HL-60/S4 treated with phorbol 12-myristate 13-acetate at 8.2 ng/mL for 4 days and 3 days (cell line): ENCODE measurements around the gene B3GAT3.
"Not testable (repeated sequence)": the region's sequence is repeated elsewhere in the genome, so short reads cannot be mapped to it uniquely, and the experiment has no call there.

Source experiments
- in situ Hi-C: fragments of 300-500 bp; cut with MboI; formaldehyde crosslinking; loops from 2 replicates; pipeline ENCODE4 v1.15.0; 2022; ENCODE audit warnings: low sequenced_read_pairs

B3GAT3 gene

DNA sequence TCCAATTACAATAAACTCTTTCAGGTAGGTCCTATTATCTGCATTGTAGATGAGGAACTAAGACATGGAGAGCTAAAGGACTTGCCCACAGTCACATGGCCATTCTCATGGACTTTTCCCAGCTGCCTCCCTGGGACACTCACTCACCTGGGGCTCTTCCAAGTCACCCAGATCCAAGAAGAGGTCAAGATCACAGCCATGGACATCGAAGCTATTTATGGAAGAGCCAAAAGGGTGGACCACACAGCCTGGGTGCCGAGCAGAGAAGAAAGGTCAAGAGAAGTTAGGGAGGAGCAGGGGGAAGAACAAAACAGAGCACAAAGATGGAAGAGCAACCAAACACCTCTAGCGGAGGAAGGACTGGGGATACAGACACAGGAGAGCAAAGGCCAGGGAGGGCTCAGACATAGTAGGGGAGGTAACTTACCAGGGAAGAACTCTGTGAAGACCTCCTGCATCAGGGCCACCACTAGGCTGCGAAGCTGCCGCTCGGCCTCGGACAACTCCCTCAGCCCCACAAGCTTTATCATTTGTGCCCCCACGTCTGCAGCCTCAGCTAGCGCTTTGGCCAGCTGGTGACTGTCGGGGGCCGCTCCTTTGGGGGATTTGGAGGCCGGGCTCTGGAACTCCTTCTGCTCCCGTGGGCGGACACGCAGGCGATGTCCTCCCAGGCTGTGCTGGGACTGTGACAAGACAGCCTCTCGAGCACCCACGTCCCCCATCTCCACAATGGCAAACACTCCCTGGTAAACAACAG, 40.6 kb downstream of the B3GAT3 start:
- in situ Hi-C loops = no loop called here

DNA sequence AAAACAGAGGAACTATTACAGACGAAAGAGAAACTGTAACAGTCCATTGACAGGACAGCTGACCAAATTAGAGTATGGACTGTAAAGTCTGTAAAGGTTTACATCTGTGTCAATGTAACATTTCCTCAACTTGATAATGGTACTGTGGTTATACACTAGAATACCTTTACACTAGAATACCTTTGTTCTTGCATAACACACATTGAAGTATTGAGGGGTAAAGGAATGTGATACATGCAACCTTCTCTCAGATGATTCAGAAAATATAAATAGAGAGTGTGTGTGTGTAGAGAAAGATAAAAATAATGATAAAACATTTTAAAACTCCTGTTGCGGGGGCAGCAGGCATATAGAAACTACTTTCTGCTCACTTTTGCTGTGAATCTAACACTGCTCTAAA, 42.5 kb downstream of the B3GAT3 start:
- in situ Hi-C loops = no loop called here

DNA sequence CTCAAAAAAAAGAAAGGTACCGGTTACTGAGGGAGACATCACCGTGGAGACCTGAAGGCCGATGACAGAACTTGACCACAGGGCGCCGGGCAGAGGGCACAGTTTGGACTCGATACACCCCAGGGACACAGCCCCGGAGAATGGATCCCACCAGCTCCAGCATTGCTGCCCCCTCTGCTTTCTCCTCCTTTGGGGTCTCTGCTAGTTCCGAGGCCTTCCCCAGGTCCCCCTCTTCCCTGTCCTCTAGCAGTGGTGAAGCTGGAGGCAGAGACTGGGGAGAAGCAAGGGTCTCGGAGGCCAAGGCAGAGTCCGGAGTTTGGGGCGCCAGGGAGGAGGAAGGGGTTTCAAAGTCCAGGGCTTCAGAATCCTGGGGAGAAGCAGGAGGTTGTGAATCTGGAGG, 43.2 kb downstream of the B3GAT3 start:
- in situ Hi-C loops = no loop called here

DNA sequence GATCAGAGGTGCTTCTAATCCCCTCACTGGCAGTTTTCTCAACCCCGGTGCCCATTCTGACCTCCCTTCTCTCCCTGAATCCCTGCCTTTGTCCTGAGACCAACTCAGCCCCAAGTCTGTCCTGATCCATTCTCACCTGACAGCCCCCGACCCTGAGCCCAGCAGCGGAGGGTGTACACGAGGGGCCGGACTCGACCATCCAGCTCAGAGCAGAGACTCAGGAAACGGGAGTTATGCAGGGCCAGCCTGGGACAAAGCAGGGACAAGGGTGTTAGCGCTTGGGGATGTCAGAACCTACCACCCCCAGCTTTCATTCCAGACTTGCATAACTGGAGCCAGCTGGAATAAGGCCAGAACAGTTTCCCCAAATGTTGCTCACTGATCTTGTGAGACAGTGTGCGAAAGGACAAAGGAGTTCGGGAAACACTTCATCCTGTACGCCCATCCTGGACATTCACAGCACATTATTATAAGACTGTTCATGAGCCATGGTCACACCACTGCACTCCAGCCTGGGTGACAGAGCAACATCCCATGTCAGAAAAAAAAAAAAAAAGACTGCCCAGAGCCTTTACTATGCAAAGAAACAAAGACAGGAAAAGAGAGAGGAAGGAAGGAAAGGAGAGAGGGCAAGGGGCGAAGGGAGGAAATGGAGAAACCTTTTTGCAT, 44.6 kb downstream of the B3GAT3 start:
- in situ Hi-C loops = no loop called here

DNA sequence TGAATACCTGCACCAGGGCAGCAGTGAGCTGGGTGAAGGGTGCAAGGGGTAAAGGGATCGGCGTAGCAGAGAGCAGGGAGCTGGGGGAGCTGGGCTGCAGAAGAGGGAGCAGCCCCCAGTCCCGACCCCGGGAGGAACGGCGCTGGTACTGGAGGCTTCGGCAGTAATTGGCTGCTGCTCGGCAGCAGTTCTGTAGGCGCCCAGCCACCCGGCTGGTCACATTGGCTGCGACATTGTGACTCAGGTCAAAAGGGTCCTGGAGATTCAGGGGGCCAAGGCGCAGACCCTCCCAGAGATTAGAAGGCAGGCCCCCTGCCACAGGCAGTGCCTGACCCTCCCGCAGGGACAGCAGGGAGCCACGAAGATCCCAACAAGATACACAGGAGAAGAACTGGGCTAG, 45.9 kb downstream of the B3GAT3 start:
- in situ Hi-C loops = no loop called here

DNA sequence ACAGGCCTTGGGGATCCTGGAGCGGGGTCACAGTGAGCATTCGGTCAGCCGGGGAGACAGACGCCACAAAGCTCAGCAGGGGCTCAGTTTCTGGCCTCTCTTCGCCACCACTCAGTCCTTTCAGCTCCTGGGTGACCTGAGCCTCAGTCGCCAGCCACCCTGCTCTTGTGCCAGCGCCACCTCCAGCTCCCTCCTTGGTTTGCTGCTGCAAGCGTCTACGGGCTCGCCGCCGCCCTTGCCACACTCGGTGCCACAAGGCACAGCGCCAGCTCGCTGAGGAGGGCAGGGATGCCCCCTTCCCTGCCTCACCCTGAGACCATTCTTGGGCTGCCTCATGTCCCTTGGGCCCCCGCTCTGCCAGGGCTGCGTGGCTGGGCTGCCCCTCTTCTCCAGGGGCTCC, 46.6 kb downstream of the B3GAT3 start:
- in situ Hi-C loops = no loop called here

DNA sequence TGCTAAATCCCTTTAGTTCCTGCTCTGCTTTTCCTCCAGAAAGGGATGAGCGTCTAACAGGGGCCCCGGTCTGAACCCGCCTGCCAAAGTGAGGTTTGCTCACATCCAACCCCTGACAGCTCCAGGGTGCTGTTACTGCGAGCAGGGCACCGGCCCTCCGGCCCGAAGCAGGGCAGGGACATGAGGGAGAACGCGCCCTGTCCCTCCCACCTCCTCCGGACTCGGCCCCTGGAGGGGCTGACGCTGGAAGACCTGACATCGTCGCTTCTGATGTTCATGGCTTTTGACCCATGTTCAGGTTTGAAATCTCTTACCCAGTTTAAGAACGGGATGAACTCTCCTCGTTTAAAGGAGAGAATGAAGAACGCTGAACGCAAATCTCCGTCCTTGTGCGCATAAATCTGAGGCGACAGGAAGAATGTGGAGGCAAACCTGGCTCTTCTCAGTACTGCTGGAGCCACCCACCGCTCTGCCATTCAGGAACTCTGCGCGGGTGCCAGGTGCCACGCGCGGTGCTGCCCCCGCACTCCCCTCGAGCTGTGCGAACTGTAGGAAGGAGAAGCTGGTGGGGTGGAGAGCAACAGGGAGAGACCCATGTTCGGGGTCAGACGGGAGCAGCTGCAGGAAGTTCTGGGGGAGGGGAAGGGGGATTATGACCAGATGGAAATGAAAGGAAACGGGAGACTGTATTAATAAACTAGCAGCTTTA, 47.3 kb downstream of the B3GAT3 start:
- in situ Hi-C loops = no loop called here

DNA sequence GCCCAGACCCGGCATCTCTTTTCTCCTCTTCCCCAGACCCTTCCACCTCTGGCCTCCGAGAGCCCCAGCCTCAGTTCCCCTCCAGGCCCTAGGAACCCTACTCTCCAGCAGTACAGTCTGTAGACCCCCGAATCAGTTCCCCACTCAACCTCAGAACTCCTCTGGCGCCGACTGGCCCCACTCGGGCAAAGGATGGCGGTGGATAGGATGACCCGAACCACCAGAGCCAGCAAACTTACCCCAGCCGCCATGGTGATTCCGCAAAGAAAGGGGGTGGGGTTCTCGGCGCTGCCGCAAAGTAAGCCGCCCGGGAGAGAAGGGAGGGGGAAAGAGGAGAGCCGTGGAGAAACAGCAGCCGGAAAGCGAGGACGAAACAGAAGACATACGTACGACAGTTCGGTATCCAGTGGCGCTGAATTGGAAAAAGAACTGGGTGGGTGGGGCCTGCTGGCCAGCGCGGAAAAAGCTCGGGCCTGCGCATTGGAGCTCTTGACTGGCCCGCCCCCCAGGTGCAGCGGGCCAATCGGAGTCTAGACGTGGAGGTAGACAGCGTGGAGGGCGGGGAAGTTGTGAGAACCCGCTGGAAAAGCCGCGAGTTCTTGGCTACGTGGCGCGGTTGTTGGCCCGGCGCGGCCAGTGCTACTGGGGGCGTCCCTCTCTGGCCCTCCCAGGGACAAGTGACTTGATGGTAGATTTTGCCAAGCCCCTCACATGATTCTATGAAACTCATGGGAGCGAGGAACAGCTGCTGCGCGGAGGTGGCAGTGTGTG, 48.0 kb downstream of the B3GAT3 start, which contains the start of gene EEF1G:
EEF1G (minus strand) TSS at position 300 of the 771 bp plus-strand sequence; CDS start at position 251, 49 bp downstream.
- in situ Hi-C loops = no loop called here

DNA sequence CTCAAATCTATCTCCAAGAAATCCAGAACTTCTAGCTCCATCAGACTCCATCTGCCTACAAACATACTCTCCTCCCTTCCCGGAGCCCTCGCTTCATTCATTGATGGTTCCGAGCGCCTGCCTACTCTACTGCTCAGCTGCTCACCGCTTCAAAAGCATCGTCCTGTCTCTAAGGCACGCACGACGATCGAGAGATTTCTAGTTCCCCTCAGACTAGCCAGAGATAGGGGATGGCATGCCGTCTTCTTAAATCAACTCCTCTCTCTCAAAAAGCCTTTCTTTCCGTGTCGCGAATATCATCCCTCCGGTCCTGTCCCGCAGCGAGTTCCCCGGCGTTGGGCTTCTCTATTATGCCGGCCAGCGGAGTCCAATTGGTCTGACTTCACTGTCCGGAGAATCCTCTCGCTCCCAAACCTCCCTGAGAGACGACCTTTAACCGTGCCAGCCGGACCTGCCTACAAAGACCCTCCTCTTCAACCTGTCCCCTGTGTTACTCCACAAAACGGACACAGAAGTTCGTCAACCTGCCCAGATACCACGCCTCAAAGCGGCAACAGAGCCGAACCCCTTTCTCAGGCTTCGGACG, 48.7 kb downstream of the B3GAT3 start:
- in situ Hi-C loops = no loop called here

DNA sequence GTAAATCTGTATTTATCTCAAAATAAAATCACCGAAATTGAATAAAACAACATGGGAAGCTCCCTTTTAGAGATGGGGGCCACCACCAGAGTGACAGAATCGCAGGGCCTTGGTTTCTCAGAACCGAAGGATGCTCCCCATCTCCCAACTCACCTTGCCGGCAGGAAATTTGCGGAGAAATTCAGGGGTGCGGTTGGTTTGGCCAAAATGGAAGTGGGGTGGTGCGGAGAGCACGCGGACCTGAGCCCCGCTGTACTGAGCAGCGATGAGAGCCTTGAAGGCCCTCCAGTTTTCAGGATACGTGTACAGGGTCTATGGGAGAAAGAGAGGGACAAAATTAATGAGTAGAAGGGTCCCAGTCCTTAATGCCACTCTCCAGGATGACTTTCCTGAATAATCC, 49.4 kb downstream of the B3GAT3 start:
- in situ Hi-C loops = no loop called here

DNA sequence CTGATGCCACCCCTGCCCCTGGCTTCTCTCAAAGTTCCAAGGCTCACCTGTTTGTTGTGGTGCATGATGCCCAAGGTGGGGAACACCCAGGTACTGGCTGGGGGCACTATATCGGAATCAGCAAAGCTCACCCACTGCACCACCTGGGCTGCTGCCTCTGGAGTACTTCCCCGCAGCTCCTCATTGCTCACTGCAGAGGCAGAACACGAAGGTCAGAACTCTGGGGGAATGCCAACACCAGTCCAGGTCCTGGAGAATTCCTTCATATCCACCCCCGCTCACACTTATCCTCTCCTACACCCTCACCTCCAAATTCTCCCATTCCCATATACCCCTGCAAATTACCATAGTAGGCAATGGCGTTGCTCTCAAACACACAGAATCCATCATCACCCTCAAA, 50.3 kb downstream of the B3GAT3 start:
- in situ Hi-C loops = not testable (repeated sequence)

DNA sequence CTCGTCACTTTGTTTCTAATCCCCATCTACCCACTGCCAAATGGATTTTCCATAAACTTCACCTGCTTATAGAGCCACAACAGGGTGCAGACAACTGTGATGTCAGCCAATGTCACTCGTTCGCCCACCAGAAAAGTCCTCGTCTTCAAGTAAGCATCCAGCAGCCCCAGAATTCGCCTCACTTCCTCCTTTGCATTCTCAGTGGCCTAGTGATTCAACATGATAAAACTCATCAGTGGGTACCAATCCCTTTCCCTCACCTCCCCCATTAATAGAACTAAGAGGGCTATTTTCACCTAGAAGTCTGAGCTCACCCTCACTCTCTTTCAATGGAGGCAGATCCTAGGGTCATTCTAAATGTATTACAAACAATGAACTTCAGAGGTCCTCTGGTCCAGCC, 50.9 kb downstream of the B3GAT3 start:
- in situ Hi-C loops = not testable (repeated sequence)

DNA sequence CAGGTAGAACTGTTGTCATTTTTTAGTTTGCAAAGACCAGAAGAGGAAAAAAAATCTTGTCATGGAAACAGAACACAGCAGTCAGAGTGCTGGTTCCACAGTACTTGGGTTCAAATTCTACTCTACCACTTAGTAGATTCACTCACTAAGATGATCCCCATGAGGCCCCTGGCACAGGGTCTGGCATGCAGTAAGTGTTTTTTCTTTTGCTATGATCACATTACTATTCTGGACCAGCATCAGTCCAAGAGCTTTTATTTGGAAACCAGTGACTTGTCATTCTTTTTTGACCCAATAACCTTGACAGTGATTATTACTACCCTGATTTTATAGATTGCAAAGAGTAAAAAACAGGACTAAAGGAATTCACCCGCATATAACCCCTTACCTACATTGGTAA, 52.2 kb downstream of the B3GAT3 start:
- in situ Hi-C loops = loop anchor here (10.0 kb wide), 2 partner anchors 145 to 175 kb away; no protein-coding TSS in a partner anchor

DNA sequence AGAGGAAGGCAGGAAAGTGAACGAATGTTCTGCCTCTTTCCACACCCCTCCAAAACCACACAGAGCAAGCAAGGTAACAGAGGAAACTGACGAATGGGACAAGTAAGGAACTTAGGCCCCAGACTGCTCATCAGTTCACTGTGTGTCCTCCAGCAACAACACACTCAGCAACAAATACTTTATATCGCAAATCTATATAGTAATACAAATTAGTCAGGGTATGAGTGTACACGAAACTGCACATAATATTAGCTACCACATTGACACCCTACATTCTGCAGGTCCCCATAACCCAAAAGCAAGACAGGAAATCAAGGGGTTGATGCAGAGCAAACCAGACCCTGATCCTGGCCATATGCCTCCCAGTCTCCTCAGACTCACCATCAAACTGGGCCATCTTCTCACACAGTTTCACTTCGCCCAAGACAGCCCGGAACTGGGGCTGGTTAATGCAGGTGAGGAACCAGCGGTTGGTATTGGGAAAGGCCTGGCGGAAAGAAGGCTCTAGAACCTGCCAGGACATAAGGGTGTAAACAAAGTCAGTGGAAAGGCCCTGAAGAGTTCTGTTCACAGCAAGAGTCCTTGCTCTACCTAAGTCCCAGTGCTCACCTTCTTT, 54.7 kb downstream of the B3GAT3 start:
- in situ Hi-C loops = loop anchor here (10.0 kb wide), 2 partner anchors 142 to 172 kb away; no protein-coding TSS in a partner anchor

DNA sequence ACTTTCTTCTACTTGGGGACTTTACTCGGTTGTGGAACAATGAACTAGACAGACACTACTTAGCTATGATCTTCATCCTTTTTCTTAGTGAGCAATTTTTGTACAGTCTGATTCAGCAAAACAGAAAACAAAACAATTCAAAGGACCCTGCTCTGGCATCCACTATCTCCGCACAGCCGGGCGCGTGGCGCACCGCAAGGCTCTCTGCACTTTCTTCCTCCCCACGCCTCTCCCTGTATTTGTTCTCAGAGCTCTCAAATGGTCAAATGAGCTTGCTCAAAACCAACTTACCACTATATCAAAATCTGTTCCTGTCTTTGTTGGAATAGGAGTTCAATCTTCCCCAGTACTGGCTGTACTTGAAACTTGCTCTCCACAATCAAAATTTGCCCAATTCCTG, 55.5 kb downstream of the B3GAT3 start:
- in situ Hi-C loops = loop anchor here (10.0 kb wide), 2 partner anchors 141 to 171 kb away; no protein-coding TSS in a partner anchor
